Activated CD4-positive, alpha-beta T cell treated with anti-CD3 and anti-CD28 coated beads for 48 hours (primary cell): ENCODE measurements around the gene GP1BA.

Experiments
- DNase-seq: peaks from one replicate; pipeline ENCODE4 v3.0.0-alpha.2; 2020

GP1BA gene

DNA sequence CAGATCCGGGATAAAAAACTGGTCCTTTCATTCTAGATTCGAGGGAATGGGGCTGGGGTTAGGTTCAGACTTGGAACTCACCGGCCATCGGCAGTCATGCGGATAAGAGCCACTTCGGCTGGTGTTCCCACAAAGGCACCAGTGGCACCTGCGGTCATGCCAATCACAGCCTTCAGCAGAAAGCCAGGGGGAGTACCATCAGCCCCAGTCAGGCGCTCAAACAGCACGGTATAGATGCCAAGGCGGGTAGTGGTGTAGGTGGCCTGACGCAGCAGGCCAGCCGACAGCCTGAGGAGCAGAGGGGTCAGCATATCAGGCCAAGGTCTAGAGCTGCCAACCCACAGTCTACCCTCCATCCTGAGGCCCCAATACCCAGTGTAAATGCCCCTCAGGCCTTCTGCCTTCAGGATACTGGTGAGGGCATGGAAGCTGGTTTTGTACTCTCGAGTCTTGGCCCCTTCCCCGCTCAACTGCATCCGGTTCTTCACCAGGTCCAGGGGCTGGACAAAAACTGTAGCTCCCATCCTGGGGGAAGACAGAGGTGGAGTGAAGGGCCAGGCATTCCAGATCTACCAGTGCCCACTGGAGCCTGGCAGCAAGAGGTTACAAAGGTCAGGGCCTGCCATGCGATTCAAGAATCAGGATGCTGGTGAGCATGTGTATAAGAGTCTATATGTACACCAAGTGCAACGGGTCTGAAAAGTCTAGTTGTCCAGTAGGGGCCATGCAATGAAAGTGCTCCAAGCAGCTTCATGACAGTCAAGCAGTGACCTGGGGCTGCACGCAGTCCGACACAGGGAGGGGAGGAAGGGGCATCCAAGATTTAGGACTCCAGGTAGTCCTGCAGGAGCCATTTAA, 6.8 kb downstream of the GP1BA start:
- no peak for DNase-seq

DNA sequence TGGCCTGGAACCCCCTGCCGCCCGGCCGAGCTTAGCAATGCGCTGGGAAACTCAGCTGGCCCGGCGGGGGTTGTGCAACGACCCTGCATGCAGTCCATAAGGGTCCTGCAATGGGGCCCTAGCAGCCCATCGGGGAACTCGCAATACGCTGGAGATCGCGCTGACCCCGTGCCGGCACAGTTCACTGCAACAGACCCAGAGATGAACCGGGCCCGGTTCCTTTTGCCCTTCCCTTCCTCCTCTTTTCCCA, 7.4 kb downstream of the GP1BA start:
- DNase-seq, result no peak

DNA sequence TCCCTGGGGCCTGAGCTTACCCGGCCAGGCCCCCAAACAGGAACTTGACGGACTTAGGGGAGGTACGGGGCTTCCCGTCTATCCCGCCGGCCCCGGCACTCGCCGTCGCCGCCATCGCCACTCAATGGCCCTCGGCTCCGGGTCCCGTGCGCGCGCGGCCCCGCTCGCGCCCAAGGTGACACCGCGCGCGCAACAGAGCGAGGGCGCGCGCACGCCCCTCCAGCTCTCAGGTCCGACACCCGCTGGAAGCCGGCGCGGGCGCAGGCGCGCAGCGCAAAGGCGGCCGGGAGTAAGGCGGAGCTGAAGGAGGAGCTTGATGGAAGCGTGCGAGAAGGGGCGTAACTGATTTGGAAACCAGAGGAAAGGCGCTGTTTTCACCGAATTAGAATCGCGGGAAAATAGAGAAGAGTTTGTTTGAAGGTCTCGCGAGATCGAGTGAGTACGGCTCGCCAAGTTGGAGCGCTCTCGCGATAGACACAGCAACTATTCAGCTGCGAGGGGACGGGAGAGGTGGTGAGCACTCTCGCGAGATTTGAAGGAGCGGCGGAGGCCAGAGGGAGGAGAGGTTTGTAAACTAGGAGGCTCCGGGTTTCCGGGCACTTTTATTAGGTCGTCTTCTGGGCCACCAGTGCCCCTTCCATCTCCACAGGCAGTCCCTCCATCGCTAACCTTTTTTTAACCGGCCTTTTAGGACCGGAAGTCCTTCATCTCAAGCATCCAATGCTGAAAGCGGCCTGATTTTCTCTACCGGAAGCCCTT, 7.9 kb downstream of the GP1BA start, which contains the start of the genes RNF167 and SLC25A11:
TSS of gene RNF167 (plus strand) at position 473 of the 759 bp plus-strand sequence. CDS start 642 bp downstream, outside the sequence.
TSS of gene SLC25A11 (minus strand) at position 251 of the 759 bp plus-strand sequence. CDS start at position 115, 136 bp downstream.
- DNase-seq, result peak; percentile 97

DNA sequence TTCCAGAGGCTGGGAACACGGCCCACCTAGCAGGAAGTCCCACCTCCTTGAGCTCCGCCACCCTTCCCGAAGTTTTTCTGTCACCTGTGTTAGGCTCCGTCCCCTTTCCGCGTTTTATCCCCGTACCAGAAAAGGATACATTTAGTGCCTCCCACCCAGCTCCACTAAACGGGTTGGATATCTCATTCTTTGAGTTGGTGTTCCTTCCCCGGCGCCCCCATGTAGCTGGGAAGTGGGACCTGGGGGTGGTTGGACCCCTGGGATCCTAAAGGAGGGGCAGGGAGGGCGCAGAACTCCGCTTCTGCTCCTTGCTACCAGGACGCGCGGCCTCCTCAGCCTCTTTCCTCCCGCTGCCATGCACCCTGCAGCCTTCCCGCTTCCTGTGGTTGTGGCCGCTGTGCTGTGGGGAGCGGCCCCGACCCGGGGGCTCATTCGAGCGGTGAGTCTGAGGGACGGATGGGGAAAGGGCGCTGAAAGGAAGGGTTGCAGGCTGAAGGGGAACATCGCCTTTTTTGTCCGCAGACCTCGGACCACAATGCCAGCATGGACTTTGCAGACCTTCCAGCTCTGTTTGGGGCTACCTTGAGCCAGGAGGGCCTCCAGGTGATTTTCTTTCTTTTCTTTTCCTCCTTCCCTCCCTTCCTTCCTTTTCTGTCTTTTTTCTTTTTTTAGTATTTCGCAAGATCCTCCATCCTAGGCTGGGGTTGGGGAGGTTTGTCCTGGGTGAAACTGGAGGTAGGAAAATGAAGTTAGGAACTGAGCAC, 8.7 kb downstream of the GP1BA start:
- DNase-seq, result peak; percentile 64

DNA sequence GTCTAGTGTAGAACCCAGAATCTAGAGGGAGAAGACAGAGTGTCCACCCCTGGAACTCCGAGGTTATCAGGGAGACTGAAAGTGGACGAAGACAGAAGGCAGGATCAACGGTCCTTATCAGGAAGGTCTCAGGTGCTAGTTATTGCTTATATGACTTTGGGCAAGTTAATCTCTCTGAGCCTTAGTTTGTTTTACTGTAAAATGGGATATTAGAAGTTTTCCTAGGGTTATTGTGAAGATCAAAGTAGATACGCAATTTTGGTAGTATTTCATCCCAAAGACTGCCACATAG, 9.2 kb downstream of the GP1BA start:
- DNase-seq, result no peak

DNA sequence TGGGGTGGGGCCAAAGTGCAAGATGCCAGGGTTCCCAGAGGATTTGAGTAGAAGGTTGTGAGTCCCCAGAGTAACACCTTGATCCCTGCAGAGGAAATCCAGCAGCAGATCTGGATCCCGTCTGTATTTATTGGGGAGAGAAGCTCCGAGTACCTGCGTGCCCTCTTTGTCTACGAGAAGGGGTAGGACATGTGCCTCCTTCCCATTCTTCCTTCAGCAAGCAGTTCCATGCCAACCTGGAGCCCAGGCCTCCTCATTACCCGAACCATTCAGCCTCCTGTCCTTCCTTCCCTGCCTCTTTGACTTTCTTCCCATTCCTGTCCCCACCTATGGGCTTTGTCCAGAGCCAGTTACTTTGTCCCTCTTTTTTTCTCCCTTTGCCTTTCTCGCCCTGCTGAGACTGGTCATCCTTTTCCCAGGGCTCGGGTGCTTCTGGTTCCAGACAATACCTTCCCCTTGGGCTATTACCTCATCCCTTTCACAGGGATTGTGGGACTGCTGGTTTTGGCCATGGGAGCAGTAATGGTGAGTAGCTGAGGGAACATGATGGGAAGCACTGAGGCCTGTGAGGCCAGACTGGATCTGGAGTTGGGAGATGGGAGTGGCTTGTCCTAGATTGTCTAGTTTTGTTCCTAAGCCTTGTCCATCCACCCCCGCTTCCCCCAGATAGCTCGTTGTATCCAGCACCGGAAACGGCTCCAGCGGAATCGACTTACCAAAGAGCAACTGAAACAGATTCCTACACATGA, 10.9 kb downstream of the GP1BA start:
- no peak for DNase-seq

DNA sequence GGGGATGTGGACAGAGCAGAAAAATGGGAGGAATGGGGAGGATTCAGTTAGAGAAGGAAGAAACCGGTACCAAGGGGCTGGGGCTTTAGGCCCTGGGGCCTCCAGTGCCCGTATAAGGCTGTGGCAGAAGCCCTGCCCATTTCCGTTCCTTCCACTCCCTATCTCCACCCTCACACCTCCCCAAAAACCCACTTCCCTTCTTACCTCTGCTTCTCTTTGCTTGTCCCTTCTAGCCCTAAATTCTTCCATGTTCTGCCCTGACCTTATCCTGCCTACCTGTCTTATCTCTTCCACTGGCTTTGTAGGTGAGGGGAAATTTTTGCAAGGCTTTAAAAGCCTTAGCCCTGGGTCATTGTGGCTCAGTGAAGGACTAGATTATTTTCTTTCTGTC, 12.1 kb downstream of the GP1BA start:
- peak; percentile 72 for DNase-seq

DNA sequence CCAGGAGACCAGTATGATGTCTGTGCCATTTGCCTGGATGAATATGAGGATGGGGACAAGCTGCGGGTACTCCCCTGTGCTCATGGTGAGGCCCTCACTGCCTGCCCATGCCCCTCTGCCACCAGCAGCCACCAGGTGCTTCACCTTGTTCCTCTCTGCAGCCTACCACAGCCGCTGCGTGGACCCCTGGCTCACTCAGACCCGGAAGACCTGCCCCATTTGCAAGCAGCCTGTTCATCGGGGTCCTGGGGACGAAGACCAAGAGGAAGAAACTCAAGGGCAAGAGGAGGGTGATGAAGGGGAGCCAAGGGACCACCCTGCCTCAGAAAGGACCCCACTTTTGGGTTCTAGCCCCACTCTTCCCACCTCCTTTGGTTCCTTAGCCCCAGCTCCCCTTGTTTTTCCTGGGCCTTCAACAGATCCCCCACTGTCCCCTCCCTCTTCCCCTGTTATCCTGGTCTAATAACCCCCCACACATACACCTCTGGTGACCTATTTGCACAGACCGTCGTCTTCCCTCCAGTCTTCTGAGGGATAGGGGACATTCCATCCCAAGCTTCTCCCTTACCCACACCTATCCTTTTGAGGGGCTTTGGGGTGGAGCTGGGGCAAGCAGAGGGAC, 12.6 kb downstream of the GP1BA start:
- DNase-seq, result peak; percentile 59

DNA sequence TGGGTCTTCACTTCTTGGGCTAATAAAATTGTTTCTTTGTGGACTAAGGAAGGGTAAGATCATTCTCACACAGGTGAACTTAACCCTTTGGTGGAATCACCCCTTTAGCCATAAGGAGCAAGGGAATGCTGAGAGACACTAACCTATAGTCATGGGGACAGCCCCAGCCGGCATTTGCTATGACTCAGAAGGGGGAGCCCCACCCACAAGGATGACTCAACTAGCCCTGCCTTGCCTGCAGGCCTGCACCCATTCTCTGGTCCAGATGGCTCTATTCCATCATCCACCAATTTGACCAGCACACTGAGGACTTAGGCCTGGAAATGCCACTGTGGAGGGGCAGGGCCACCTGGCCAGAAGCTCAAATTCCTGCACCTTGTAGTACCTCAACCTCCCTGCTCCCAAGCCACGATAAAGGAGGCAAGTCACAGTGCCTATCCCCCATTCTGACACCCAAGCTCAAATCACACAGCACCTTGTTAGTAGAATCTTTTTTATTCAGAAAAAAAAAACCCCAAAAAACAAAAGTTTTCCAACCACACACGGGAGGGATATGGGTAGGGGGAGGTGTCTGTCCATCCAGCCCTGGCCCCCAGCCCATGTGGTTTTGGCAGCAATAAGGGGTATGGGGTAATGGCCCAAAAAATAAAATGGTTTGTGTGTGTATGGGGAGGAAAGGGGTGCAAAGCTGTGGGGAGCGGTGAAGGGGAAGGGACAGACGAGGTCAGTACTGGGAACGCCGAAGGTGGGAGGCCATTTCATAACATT, 13.3 kb downstream of the GP1BA start:
- peak; percentile 91 for DNase-seq

DNA sequence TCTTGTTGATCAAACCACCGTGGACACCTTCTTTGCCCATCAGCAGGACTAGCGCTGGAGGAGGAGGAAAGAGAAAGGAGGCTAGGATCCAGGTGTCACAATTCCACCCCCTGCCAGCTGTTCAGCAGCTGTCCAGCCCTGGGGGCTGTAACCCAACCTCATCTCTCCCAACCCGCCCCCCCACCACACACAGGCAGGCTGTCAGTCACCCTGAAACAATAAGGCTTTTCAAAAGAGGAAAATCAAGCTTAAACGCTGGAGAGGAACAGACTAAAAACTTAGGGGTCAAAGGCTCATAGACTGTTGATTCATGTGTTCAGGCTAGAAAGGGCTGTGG, 13.8 kb downstream of the GP1BA start:
- DNase-seq, result no peak

DNA sequence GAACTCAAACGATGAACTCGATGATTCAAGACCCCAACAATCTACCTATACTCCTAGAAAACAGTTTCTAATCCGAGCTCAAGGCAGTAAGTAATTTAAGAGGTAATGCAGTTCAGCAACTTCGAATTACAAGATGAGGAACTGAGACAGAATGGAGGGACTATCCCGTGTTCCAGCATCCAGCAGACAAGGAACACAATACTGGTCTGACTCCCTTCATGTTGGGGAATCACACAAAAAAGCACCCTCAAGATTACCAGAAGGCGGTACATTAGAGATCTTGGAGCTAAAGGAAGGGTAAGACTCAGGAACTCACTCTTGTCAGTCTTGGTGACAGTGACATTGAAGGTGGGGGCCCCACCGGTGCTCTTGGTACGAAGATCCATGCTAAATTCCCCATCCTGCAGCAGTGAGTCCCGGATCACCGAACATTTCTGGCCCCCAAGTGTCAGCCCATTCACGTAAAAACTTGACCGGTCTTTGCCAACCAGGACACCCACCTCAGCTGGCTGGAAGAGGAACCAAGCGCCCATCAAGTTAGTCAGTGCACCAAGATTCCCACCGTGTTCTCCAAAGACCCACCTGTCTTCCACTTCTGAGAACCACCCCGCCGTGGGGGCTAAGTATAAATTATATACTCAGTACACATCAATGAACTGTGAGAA, 14.4 kb downstream of the GP1BA start:
- DNase-seq, result no peak

DNA sequence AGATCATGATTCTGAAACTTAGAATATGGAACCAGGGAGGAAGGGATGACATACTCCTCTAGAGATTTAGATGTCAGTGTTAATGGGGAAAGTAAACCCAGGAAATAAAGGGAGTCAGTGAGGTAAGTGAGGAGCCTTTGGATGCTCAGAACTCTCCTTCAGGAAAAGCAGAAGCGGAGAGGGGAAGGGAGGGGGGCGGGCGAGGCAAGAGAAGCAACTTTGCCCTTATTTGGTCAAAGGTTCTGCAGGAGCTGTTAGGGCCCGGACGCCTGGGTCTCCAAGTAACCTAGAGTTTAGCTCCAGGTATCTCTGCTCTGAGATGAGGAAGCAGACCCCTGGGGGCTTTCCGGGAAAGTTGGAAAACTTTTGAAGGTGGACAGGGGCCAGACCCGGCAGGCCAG, 14.9 kb downstream of the GP1BA start:
- no peak for DNase-seq

DNA sequence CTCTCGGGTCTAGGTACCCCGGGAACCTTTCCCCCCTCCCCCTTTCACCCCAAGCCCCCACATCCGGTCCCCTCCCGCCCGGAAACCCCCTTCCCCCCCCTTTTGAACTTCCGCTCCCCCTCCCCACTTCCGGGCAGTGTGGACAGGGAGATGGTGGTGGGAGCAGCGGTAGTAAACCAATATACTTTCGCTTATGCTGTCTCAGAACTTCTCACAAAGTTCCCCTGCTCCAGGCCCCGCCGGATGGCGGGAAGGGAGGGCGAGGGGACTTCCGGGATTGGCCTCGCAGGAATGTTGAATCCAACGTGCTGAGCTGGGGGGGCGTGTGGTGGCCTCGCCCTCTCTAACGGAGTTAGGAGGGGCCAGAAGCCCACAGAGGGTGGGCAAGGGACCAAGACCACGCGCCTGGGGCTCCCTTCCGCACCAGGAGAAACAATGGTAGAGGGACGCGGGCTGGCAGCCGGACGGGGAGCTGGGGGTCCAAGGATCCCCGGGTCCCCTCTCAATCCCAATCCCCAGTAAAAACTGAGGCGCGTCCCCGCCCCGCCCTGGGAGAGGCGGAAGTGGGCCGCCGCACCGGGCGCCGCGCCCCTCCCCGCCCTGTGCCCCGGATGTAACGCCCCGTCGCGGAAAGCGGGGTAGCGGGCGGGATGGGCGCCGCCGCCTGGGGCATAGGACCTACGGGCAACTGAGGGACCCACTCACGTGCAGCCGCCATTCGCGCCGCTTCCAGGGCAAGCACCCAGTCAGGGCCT, 15.5 kb downstream of the GP1BA start:
- DNase-seq, result peak; percentile 79

DNA sequence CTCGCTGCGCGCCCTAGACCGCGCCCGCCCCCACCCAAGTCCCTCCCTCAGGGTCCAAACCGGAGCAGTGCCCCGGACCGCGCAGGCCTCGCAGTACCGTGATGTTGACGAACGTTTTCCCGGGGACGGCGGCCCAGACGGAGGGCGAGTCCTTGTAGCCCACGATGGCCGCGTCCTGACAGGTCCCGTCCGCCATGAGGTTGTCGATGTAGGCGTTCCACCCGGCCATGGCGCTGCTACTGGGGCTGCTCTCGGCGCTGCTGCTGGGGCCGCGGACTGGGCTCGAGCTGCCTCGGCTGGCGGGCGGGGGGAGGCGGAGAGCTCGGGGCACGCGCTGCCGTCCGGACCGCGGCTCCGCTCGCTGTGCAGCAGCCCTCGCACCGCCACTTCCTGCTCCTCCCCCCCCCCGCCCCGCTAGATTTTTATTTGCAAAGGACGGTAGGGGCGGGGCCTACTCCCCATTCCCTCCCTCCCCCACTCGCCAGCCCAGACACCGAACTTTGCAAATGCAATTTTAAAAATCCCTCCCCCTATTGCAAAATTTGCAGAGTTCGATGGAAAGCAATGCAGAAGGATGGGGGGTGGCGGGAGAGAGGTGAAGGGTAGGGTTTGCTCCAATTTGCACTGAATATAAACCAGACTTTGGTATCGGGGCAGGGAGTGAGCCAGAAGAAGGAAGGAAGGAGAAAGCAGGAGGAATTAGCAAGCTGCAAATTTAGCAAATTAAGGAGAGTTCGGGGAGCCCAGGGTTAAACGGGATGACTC, 16.3 kb downstream of the GP1BA start, which contains the start of gene PFN1:
TSS of gene PFN1 (minus strand) at position 365 of the 765 bp plus-strand sequence. CDS start at position 229, 136 bp downstream.
- peak; percentile 95 for DNase-seq

DNA sequence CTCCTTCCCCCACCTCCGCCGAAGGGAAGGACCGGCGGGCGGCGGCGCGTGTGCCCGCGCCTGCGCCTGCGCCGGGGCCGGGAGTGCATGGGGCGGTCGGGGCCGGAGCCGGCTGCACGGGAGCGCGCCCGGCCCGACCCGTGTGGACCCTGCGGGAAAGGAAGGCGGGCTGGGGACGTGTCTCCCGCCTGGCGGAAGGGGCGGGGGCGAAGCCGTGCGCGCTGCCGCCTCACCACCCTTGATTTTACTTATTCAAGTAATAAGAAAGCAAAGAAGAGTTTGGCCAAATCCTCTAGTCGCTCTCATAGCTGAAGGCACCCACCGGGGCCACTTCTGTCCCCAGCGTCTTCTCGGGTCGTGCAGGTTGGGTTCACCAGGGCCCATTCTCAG, 16.8 kb downstream of the GP1BA start:
- DNase-seq, result peak; percentile 85

DNA sequence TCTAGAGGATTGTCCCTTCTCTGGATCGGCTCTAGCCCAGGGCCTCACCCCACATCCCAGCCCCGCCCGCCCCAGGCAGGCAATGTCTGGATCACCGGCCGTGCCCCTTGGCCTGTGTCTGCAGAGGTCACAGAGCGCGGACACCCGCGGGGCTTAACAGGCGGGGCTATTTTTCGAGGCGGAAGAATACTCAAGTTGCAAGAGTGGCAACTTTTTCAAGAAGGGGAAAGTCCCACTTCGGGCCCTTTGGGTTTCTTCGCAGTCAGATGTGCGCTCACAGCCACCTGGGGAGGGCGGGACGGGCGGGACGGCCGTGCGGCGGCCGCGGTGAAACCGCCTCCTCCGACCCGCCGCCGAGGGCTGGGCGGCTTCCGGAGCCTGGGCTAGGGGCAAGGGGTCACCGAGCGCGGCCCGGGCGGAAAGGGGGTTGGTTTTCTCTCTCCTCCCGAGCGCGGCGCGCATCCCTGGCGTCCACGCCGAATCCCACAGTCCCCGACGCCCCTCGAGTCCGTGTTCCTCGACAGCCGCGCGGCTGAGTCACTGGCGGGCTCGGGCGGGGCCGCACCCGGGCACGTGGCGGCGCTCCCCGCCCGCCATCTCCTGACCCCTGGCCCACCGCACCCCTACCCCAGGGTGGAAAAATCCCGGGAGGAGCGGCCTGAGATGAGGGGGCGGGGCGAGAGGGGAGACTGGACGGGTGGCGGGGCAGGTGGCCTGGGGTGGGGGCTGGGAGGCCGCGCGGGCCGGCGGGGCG, 17.4 kb downstream of the GP1BA start:
- DNase-seq, result peak; percentile 82

DNA sequence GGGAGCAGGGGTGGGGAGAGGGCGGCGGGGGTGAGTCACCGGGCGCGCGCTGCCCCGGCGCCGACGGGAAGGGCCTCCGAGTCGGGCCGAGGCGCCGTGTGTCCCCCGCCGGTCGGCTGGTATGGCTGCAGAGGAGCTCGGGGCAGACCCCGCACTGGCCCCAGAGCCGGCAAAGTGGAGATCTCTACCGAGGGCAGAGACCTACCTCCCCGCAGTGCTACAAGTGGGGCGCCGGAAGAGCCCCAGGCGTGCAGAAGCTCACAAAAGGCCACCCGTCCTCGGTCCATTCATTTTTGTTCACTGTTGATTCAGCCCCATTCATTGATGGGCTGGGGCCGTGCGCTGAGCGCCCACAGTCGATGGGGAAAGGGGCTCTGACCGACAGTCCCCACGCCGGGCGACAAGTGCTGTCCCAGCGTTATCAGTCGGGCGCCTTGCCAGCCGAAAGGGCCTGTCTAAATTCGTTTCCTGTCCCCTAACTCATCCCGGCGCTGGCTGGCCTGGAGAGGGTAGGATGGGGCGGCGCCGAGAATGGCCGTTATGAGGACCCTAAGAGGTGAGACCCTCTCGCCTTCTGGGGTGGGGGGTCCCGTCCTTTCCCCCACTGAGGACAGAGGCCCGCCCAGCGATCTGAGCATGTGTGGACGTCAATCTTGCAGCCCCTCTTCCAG, 18.1 kb downstream of the GP1BA start:
- peak; percentile 60 for DNase-seq

DNA sequence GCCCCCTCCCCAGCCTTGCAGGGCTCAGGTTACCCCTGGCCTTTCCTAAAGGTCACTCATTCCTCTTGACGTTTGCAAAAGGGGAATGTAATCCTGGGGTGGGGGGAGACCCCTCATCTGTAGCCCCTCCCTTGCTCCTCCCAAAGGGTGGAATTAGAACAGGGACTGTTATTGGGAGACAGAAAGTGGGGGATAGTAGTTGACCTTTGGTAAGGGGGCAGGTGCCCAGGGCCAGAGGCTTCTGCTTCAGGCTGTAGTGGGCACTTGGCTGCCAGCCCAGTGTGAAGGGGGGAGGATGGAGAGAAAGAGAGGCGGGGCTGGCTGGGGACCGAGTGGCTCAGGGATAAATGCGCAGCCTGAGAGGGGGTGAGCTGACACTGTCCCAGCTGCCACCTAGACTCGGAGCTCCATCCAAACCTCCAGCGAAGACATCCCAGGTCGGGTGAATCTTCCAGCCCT, 18.7 kb downstream of the GP1BA start, which contains the start of gene ENO3:
TSS of gene ENO3 (plus strand) at position 374 of the 459 bp plus-strand sequence. CDS start 711 bp downstream, outside the sequence.
- DNase-seq, result no peak
